HepG2 (cell line): ENCODE measurements around the gene ZNF446. TPM values are rescaled to one million over a fixed set of nuclear protein-coding genes. Genes with fewer than 3 reads are reported as not detected.

Experiments
- DR1 ChIP-seq: sonication (generic); formaldehyde crosslinking; IDR thresholded peaks from 2 replicates; pipeline ENCODE4 v1.8.0; 2021; ENCODE audit warnings: mild to moderate bottlenecking, missing genetic modification reagents, inconsistent platforms
- KDM3A ChIP-seq: IDR thresholded peaks from 2 replicates; pipeline ENCODE4 v1.6.1; 2018; ENCODE audit warnings: low read depth, missing compliant biosample characterization
- POLR2A ChIP-seq, 2 experiments: IDR thresholded peaks; 2 replicates each; pipeline ENCODE4 v1.6.1; 2011; ENCODE audit warnings: low read depth in 2 of 2, low read length in 2 of 2, mild to moderate bottlenecking in 1 of 2, moderate library complexity in 1 of 2; ENCODE audit not compliant: insufficient read depth in 1 of 2
- SP140L ChIP-seq: sonication (generic); formaldehyde crosslinking; IDR thresholded peaks from 2 replicates; pipeline ENCODE4 v1.4.0; 2020; ENCODE audit warnings: missing genetic modification reagents, borderline replicate concordance
- ZNF12 ChIP-seq: sonication (generic); formaldehyde crosslinking; IDR thresholded peaks from 2 replicates; pipeline ENCODE4 v1.5.0; 2020; ENCODE audit warnings: missing genetic modification reagents
- ZNF496 ChIP-seq: sonication (generic); formaldehyde crosslinking; IDR thresholded peaks from 2 replicates; pipeline ENCODE4 v1.8.1; 2023; ENCODE audit warnings: mild to moderate bottlenecking, moderate library complexity, missing genetic modification reagents; ENCODE audit not compliant: insufficient replicate concordance
- ZNF614 ChIP-seq: IDR thresholded peaks from 2 replicates; pipeline ENCODE4 v1.6.1; 2018; ENCODE audit warnings: missing biosample characterization, missing genetic modification reagents, inconsistent platforms, borderline replicate concordance
- ZNF652 ChIP-seq: IDR thresholded peaks from 2 replicates; pipeline ENCODE4 v1.6.1; 2016; ENCODE audit warnings: low read depth, borderline replicate concordance
- ZNF672 ChIP-seq: sonication (generic); formaldehyde crosslinking; IDR thresholded peaks from 2 replicates; pipeline ENCODE4 v1.8.1; 2022; ENCODE audit warnings: missing genetic modification reagents
- polyA plus RNA-seq, 8 experiments: library from polyadenylated mRNA; depleted of rRNA in 3 of 8; stranded (reverse) in 7 of 8; unstranded in 1 of 8; fragments of >200 nt; fragmentation: Illumina TruSeq in 4 of 8; extraction: Trizol in 4 of 8; gene quantifications; 2 replicates each; pipeline versions ENCODE4 v1.2.1 to v1.2.3, GENCODE V29; 2011 to 2016; ENCODE audit warnings: low read depth in 4 of 8, missing spikeins in 1 of 8, mixed read lengths in 1 of 8; ENCODE audit not compliant: insufficient read depth in 1 of 8
- total RNA-seq, 5 experiments: library from RNA; depleted of rRNA; stranded (reverse); fragments of >200 nt; fragmentation: Illumina TruSeq; extraction: Trizol; gene quantifications; 2 replicates each; pipeline ENCODE4 v1.2.3, GENCODE V29; 2016; ENCODE audit warnings: low read depth in 1 of 5
- TF ChIP-seq, protein P1 (sequence below), 2 experiments: sonication (generic) in 1 of 2; formaldehyde crosslinking in 1 of 2; IDR thresholded peaks; 2 replicates each; pipeline versions ENCODE4 v1.4.0 to v1.6.1; 2016 to 2020; ENCODE audit warnings: borderline replicate concordance in 1 of 2, low read depth in 1 of 2, mild to moderate bottlenecking in 1 of 2, missing genetic modification reagents in 1 of 2
- TF ChIP-seq, protein P2 (sequence below): sonication (generic); formaldehyde crosslinking; IDR thresholded peaks from 2 replicates; pipeline ENCODE4 v1.4.0; 2020; ENCODE audit warnings: missing genetic modification reagents
- TF ChIP-seq, protein P3 (sequence below): IDR thresholded peaks from 2 replicates; pipeline ENCODE4 v1.6.1; 2016
- TF ChIP-seq, protein P4 (sequence below): sonication (generic); formaldehyde crosslinking; IDR thresholded peaks from 2 replicates; pipeline ENCODE4 v1.4.0; 2020; ENCODE audit warnings: mild to moderate bottlenecking, missing genetic modification reagents, borderline replicate concordance
- TF ChIP-seq, protein P5 (sequence below): sonication (generic); formaldehyde crosslinking; IDR thresholded peaks from 2 replicates; pipeline ENCODE4 v1.4.0; 2020; ENCODE audit warnings: missing genetic modification reagents

Gene ZNF446
- total and polyA plus RNA-seq, 2 of the 13 experiments (the other 11 are each of a cell fraction or from before 2014, with no cell fraction given): 3.0 to 3.6 TPM

DNA sequence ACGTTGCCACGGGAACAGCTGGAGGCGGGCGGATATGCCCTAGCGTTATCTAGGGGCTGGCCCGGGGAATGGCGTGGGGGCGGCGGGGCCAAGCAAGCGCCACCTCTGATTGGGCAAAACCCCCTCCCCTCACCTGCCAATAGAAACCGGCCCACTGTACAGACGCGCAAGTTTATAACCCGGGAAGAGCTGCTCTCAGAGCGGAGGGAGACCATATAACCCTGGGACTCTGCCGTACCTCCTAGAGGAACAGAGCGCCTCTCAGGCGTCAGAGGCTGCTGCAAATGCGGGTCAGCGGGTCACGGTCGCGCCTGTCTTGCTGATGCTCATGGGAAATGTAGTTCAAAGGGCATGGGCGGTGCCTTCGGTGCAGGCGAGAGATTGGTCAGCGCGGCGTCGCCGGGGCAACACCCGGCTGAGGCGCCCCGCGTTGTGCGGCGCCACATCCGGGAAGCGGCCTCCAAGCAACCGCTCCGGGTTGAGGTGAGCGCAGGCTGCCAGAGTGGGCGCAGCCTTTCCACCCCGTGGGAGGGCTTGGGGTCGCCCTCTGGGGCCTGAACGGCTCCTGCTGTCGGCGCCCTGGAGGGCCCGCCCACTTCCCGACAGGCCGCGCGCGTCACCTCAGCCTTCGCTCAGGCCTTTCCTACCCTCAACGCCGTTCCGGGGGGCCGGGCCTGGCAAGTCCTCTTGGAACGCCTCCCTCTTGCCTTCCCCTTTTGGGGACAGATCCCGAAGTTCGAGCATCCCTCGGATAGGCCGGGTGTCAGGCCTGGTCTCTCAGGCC, at the start of gene ZNF446 (continued):
- TF ChIP-seq, protein P1, sequence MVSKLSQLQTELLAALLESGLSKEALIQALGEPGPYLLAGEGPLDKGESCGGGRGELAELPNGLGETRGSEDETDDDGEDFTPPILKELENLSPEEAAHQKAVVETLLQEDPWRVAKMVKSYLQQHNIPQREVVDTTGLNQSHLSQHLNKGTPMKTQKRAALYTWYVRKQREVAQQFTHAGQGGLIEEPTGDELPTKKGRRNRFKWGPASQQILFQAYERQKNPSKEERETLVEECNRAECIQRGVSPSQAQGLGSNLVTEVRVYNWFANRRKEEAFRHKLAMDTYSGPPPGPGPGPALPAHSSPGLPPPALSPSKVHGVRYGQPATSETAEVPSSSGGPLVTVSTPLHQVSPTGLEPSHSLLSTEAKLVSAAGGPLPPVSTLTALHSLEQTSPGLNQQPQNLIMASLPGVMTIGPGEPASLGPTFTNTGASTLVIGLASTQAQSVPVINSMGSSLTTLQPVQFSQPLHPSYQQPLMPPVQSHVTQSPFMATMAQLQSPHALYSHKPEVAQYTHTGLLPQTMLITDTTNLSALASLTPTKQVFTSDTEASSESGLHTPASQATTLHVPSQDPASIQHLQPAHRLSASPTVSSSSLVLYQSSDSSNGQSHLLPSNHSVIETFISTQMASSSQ (IDR thresholded peaks at IDR 0.05; ENCODE audit: low read depth): no peak
- TF ChIP-seq, protein P1 (CRISPR knock-in tag; IDR thresholded peaks at IDR 0.05; ENCODE audit: borderline replicate concordance): peak; percentile 29; the same call in 1 of the 2 replicates
- TF ChIP-seq, protein P2, sequence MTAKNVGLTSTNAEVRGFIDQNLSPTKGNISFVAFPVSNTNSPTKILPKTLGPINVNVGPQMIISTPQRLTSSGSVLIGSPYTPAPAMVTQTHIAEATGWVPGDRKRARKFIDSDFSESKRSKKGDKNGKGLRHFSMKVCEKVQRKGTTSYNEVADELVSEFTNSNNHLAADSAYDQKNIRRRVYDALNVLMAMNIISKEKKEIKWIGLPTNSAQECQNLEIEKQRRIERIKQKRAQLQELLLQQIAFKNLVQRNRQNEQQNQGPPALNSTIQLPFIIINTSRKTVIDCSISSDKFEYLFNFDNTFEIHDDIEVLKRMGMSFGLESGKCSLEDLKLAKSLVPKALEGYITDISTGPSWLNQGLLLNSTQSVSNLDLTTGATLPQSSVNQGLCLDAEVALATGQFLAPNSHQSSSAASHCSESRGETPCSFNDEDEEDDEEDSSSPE (CRISPR knock-in tag): 0 out of 2 replicates have a peak, but pooled peaks have one; percentile 51
- TF ChIP-seq, protein P3, sequence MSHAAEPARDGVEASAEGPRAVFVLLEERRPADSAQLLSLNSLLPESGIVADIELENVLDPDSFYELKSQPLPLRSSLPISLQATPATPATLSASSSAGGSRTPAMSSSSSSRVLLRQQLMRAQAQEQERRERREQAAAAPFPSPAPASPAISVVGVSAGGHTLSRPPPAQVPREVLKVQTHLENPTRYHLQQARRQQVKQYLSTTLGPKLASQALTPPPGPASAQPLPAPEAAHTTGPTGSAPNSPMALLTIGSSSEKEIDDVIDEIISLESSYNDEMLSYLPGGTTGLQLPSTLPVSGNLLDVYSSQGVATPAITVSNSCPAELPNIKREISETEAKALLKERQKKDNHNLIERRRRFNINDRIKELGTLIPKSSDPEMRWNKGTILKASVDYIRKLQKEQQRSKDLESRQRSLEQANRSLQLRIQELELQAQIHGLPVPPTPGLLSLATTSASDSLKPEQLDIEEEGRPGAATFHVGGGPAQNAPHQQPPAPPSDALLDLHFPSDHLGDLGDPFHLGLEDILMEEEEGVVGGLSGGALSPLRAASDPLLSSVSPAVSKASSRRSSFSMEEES (CRISPR knock-in tag): no peak
- TF ChIP-seq SP140L (CRISPR knock-in tag): no peak
- TF ChIP-seq, protein P4, sequence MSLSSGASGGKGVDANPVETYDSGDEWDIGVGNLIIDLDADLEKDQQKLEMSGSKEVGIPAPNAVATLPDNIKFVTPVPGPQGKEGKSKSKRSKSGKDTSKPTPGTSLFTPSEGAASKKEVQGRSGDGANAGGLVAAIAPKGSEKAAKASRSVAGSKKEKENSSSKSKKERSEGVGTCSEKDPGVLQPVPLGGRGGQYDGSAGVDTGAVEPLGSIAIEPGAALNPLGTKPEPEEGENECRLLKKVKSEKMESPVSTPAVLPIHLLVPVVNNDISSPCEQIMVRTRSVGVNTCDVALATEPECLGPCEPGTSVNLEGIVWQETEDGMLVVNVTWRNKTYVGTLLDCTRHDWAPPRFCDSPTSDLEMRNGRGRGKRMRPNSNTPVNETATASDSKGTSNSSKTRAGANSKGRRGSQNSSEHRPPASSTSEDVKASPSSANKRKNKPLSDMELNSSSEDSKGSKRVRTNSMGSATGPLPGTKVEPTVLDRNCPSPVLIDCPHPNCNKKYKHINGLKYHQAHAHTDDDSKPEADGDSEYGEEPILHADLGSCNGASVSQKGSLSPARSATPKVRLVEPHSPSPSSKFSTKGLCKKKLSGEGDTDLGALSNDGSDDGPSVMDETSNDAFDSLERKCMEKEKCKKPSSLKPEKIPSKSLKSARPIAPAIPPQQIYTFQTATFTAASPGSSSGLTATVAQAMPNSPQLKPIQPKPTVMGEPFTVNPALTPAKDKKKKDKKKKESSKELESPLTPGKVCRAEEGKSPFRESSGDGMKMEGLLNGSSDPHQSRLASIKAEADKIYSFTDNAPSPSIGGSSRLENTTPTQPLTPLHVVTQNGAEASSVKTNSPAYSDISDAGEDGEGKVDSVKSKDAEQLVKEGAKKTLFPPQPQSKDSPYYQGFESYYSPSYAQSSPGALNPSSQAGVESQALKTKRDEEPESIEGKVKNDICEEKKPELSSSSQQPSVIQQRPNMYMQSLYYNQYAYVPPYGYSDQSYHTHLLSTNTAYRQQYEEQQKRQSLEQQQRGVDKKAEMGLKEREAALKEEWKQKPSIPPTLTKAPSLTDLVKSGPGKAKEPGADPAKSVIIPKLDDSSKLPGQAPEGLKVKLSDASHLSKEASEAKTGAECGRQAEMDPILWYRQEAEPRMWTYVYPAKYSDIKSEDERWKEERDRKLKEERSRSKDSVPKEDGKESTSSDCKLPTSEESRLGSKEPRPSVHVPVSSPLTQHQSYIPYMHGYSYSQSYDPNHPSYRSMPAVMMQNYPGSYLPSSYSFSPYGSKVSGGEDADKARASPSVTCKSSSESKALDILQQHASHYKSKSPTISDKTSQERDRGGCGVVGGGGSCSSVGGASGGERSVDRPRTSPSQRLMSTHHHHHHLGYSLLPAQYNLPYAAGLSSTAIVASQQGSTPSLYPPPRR (CRISPR knock-in tag): no peak
- TF ChIP-seq ZNF12: 0 out of 2 replicates have a peak, but pooled peaks have one; percentile 4
- TF ChIP-seq, protein P5, sequence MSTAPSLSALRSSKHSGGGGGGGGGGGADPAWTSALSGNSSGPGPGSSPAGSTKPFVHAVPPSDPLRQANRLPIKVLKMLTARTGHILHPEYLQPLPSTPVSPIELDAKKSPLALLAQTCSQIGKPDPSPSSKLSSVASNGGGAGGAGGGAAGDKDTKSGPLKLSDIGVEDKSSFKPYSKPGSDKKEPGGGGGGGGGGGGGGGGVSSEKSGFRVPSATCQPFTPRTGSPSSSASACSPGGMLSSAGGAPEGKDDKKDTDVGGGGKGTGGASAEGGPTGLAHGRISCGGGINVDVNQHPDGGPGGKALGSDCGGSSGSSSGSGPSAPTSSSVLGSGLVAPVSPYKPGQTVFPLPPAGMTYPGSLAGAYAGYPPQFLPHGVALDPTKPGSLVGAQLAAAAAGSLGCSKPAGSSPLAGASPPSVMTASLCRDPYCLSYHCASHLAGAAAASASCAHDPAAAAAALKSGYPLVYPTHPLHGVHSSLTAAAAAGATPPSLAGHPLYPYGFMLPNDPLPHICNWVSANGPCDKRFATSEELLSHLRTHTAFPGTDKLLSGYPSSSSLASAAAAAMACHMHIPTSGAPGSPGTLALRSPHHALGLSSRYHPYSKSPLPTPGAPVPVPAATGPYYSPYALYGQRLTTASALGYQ (CRISPR knock-in tag): peak; percentile 65; the same call in 1 of the 2 replicates
- no peak for TF ChIP-seq ZNF496 (CRISPR knock-in tag)
- no peak for TF ChIP-seq ZNF614 (CRISPR knock-in tag)
- TF ChIP-seq POLR2A (IDR thresholded peaks at IDR 0.05; ENCODE audit: insufficient read depth in 1 of 2, low read depth in 2 of 2, low read length in 2 of 2): peak; percentile 57 to 65
- no peak; the same call in 1 of the 2 replicates for TF ChIP-seq KDM3A (CRISPR knock-in tag)
- no peak for TF ChIP-seq ZNF672 (CRISPR knock-in tag)
- no peak for TF ChIP-seq ZNF652 (CRISPR knock-in tag)
- TF ChIP-seq DR1: no peak
